Measurements from ENCODE around the gene ZNF827.

The ZNF827 gene

DNA sequence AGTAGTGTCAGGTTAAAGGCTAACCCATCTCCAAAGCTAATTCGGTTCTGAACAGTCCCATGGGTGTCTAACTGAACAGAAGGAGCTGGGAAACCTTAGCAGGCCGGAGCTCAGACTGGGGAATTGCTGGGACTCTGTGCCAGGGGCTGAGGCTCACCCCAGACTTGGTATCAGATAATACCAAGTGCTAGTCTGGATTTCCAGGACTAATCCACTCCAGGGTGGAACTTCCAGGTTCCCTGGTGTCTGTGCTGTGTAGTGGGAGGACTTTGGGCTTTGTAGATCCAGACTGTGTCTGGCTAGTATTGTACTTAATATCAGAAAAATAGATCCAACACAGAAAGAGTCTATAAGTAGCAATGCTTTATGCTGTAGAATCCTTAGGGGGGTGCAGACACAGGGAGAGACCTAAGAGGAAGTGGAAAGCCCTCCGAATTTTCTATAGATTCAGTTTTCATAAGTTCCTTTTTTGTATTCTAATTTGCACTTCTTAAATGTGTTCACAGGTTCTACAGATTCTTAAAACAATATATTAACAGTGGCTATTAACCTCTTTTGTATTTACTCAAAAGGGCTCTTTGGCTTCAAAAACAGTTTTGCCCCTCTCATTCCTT lies 4.1 kb downstream of the ZNF827 start:
- no peak for DNase-seq (ENCODE audit: low read depth in 1 of 2, low spot score in 1 of 2)

GRCh38 chr4:145933134-145933533 lies 5.5 kb downstream of the ZNF827 start:
- no peak for DNase-seq (ENCODE audit: low read depth in 1 of 2, low spot score in 1 of 2)

GRCh38 chr4:145931403-145931802 lies 7.2 kb downstream of the ZNF827 start:
- DNase-seq (ENCODE audit: low read depth in 1 of 2, low spot score in 1 of 2), result no peak

GRCh38 chr4:145930592-145930991 lies 8.0 kb downstream of the ZNF827 start:
- no peak for DNase-seq (ENCODE audit: low read depth in 1 of 2, low spot score in 1 of 2)

- DNase-seq (ENCODE audit: low read depth in 1 of 2, low spot score in 1 of 2), result no peak
These were observed 9.0 kb downstream of the ZNF827 start for GRCh38 chr4:145929415-145930178.

- no peak for DNase-seq (ENCODE audit: low read depth in 1 of 2, low spot score in 1 of 2)
These were observed 9.9 kb downstream of the ZNF827 start for GRCh38 chr4:145928748-145929147.

DNA sequence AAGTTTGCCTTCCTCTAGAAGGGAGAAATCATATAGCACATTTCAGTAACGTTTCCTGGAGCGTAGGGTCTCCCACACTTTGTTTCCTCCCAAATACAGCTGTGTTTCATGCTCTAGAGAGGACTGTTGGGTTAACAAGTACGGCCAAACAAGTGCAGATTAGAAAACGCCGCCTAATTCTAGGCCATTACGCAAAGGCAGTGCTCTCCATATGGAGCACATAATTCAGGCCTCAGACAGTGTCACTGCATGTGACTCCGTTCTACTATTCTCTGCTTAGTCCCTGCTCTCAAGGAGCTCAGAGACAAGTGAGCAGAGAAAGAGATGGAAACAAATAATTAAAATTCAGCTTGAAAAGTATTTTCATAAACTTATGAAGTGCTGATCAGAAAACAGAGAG lies 11.6 kb downstream of the ZNF827 start:
- DNase-seq (ENCODE audit: low read depth in 1 of 2, low spot score in 1 of 2), result no peak

DNA sequence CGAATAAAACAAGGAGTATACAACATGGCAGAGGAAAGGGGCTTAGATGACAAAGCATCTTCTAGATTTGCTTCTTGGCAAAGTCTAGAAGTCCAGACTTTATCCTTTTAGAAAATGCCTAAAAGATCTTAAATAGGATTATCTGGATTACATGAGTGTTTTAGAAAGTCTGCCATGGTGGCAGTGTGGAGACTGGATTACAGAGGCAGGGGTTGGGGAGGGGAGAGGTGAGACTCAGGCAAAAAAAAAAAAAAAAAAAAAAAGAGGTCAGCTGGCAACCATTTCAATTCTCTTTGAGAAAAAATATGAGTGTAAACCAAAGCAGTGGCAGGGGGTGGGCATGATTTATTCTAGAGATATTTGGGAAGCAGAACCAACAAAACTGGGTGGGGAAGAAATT lies 17.4 kb downstream of the ZNF827 start:
- no peak for DNase-seq (ENCODE audit: low read depth in 1 of 2, low spot score in 1 of 2)

- no peak for DNase-seq (ENCODE audit: low read depth in 1 of 2, low spot score in 1 of 2)
These were observed 18.4 kb downstream of the ZNF827 start for GRCh38 chr4:145920205-145920604.

DNA sequence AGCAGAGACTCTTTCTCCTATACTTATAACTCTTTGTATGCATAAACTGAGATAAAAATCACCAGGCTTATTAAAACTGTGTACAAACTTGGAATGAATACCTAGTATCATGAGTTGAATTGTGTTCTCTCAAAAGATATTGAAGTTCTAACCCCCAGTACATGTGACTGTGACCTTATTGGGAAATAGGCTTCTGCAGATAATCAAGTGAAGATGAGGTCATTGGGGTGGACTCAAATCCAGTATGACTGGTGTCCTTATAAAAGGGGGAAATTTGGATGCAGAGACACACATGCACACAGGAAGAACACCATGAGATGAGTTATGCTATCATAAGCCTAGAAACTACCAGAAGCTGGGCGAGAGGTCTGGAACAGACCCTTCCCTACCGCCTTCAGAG lies 26.2 kb downstream of the ZNF827 start:
- no peak for DNase-seq (ENCODE audit: low read depth in 1 of 2, low spot score in 1 of 2)

GRCh38 chr4:145909773-145910172 lies 28.9 kb downstream of the ZNF827 start:
- no peak for DNase-seq (ENCODE audit: low read depth in 1 of 2, low spot score in 1 of 2)

DNA sequence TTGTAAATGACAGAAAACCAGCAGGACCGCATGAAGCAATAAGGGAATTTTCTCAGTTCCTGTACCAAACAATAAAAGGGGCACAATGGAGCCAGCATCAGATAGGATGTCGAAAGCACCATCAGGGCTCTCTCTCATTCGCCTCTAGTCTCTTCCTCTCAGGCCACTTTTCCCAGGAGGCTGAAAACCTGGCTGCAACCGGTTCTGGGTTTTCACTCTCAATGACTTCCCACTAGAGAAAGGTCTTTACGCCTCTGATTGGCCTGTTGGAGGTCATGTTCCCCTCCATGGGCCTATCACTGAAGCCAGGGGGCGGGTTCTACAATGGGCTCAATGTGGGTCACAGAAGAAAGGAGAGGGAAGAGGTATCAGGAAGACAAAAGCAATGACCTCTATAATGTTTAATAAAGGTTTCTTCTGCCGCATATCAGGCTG lies 29.3 kb downstream of the ZNF827 start:
- no peak for DNase-seq (ENCODE audit: low read depth in 1 of 2, low spot score in 1 of 2)

GRCh38 chr4:145907812-145908211 lies 30.8 kb downstream of the ZNF827 start:
- no peak for DNase-seq (ENCODE audit: low read depth in 1 of 2, low spot score in 1 of 2)

DNA sequence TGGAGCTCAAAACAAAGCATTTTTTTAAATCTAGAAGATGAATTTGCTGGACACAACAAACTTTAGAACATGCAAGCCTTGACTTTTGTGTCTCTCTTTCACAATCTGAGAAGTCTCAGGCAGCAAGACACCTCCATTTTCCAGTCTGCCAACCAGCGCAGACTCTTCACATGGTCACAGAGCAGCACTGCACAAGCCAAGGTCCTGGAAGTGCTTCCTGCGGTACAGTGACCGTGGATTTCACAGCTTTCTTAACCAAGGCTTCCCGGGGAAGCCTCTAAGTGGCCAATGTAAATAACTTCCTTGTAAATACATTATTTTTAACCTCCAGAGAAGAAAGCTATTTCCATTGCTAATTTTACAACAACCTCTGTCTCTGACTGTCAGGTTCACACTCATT lies 31.2 kb downstream of the ZNF827 start:
- no peak for DNase-seq (ENCODE audit: low read depth in 1 of 2, low spot score in 1 of 2)

- DNase-seq (ENCODE audit: low read depth in 1 of 2, low spot score in 1 of 2), result no peak
These were observed 34.0 kb downstream of the ZNF827 start for GRCh38 chr4:145904413-145905177.

DNA sequence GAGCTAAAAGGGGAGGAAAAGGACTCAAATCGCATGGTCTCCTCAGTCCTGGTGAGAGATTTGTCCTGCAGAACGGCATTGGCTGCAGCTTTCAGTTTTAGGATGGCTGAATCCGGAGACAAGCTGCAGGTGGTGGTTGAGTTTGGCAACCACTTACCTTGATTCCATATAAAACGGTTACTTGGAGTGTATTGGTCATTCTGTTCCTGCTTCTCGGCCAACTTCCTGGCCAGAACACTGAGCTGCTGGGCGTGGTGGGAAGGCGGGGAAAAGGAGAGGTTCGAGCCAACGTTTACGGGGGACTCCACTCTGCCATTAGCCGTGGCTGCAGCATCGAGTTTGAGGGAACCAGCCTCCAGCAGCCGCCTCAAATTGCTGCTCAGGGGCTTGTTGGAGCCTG lies 36.1 kb downstream of the ZNF827 start:
- no peak for DNase-seq (ENCODE audit: low read depth in 1 of 2, low spot score in 1 of 2)

- DNase-seq (ENCODE audit: low read depth in 1 of 2, low spot score in 1 of 2), result no peak
These were observed 38.6 kb downstream of the ZNF827 start for GRCh38 chr4:145899886-145900460.

DNA sequence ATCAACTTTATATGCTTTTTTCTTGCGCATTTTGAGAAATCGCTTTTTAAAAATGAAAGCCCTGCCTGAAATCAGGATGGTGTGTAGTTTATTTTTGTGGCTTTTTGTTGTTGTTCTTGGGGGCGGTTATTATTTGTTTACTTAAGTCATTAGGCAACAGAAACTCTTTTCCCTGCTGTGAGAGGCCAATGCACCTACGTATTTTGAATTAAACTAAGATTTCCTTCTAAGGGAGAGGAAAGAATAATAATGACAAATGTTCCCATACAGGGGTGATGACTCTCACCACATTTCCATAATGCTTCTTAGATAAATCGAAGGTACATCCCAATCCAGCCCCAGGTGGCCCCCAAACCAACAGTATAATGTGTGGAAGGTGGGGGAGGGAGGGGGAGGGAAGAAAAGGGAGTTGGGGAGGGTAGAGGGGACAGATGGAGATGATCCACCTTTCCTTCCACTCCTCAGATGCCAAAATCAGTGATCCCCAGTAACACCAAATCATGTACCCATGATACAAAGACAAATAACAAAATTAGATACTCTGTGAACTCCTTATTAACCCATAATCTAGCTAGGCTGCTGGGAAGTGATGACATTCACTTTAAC lies 39.6 kb downstream of the ZNF827 start:
- no peak for DNase-seq (ENCODE audit: low read depth in 1 of 2, low spot score in 1 of 2)

GRCh38 chr4:145898466-145898865 lies 40.2 kb downstream of the ZNF827 start:
- DNase-seq (ENCODE audit: low read depth in 1 of 2, low spot score in 1 of 2), result no peak

DNA sequence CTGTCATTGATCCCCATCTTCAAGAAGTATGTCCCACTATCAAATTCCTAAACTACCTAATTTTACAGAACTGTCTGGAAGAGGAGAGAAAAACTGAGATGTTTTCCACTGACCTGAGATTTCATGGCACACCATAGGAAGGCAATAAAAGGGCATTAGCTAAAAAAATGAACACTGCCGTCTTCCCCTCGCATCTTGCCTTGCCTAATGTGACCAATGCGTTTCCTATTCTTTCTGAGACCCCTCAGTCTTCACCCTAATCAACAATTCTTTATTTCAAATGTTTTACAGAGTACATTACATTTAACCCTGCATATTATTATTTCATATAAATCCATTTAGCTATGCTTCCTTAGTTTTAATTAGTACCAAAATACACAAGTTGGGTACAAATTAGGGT lies 43.6 kb downstream of the ZNF827 start:
- no peak for DNase-seq (ENCODE audit: low read depth in 1 of 2, low spot score in 1 of 2)

GRCh38 chr4:145891958-145892357 lies 46.7 kb downstream of the ZNF827 start:
- no peak for DNase-seq (ENCODE audit: low read depth in 1 of 2, low spot score in 1 of 2)

Data from stimulated activated CD4-positive, alpha-beta T cell treated with anti-CD3 and anti-CD28 coated beads, Interleukin-15, amount 100 ng/mL, for 1 hour (primary cell).